Endometrial microvascular endothelial cells (primary cell): ENCODE measurements around the gene MPHOSPH10. TPM values are rescaled to one million over a fixed set of nuclear protein-coding genes. Genes with fewer than 3 reads are reported as not detected.
"Not testable (repeated sequence)": the region's sequence is repeated elsewhere in the genome, so short reads cannot be mapped to it uniquely, and the experiment has no call there.

Source experiments
- in situ Hi-C: cut with HindIII; loops from 2 replicates; pipeline ENCODE4 v1.10.0; 2017; ENCODE audit warnings: low sequenced_read_pairs, low pct_unique_long_range_greater_than_20kb; ENCODE audit errors: inconsistent ontology term
- total RNA-seq: library from RNA; depleted of rRNA; stranded (reverse); fragments of >200 nt; gene quantifications from one replicate; pipeline ENCODE4 v1.2.3, GENCODE V29; 2015; ENCODE audit errors: inconsistent ontology term

Gene MPHOSPH10
- total RNA-seq, 1 donor from 2014 or later, result 10.8 TPM

DNA sequence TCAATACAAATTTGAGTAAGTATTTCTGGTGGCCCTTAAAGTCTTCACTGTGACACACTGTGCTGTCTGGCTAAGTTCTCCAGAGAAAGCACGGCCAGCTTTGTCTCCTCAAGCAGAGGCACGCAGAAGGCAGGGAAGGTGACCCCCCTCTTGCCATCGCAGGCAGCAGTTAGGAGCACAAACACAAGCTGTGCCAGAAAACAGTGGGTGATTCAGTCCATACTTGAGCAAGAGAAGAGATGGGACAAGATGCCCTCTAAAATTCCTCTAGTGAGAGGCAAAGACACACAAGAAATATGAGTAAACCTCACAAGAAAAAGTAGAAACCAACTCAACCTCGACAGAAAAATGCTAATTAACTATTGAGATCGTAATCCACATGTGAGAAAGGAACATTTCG is 10.2 kb upstream of the MPHOSPH10 start:
- in situ Hi-C loops, result no loop called here

DNA sequence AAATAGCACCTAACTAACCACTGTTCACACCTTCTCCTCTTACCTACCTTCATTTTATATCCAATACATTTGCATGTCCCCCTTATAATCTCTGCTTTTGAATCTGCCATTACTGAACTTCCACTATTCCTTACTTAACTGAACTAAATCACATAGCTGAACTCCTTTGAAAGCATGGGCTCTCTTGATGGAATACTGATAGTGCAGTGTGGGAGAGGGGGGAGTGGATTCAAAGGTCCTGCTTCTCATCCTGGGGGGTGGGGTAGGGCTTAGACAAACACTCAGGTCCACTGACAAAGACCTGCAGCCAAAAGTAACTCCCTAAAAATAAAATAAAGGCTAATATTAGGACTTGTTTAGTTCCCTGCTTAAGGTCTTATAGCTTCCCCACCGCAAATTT is 9.0 kb upstream of the MPHOSPH10 start:
- in situ Hi-C loops, result no loop called here

DNA sequence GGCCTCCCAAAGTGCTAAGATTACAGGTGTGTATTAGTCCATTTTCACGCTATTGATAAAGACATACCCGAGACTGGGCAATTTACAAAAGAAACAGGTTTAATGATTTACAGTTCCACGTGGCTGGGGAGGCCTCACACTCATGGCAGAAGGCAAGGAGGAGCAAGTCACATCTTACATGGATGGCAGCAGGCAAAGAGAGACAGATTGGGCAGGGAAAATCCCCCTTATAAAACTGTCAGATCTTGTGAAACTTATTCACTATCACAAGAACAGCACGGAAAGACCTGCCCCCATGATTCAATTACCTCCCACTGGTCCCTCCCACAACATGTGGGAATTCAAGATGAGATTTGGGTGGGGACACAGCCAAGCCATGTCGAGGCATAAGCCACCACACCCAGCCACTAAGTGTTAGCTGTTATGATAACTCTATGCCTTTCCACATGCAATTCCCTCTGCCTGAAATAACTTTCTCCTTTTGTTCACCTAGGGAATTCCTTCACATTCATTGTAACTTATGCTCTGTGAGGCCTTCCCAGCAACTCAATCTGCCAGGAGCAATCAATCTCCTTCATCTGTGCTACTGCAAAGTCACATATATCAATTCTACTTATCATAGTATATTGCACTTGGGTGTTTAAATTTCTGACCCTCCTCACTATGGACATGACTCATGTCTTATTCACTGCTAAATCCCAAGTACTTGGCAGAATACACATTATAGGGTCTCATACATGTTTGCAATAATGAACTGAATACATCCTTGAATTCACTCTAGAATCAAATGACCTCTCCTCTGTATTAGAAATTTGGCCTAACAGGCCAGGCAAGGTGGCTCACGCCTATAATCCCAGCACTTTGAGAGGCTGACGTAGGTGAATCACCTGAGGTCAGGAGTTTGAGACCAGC is 7.8 kb upstream of the MPHOSPH10 start:
- in situ Hi-C loops, result no loop called here

DNA sequence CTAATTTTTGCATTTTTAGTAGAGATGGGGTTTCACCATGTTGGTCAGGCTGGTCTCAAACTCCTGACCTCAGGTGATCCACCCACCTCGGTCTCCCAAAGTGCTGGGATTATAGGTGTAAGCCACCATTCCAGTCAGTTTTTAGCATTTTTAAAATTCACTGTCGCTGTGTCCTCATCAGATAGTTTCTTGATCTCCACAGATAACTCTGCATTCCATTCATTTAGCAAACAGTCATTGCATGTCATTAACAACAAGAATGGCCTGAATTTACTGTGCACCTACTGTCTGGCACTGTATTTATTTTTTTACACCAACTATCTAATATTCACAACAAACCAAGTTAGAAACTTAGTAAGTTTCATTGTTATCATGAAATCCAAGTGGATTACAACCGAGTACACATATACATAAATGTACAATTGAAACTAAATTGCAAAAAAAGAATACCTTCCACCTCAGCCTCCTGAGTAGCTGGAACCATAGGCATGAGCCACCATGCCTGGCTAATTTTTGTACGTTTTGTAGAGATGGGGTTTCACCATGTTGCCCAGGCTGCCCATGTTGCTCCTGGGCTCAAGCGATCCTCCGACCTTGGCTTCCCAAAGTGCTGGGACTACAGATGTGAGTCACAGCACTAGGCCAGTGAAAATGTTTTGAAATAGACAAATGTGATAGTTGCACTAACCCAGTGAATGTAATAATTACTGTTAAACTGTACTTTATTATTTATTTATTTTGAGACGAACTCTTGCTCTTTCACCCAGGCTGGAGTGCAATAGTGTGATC is 4.7 kb upstream of the MPHOSPH10 start:
- in situ Hi-C loops, result no loop called here

DNA sequence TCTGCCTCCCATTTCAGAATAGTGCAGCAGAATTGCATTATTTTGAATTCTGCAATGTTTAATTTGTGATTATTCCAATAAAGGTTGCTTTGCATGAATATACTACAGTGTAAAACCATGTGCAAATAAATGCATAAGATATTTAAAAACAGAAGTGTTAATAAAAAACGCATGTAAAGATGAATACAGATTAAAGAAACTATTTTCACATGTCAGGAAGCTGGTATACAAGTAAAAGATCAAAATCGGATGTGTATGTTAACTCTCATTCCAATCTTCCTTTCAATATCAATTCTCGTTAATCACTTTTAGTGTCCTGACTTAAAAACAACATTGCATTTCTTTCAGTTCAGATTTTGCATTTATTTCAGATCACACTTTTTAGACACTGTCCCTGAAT is 3.5 kb upstream of the MPHOSPH10 start:
- in situ Hi-C loops, result no loop called here

DNA sequence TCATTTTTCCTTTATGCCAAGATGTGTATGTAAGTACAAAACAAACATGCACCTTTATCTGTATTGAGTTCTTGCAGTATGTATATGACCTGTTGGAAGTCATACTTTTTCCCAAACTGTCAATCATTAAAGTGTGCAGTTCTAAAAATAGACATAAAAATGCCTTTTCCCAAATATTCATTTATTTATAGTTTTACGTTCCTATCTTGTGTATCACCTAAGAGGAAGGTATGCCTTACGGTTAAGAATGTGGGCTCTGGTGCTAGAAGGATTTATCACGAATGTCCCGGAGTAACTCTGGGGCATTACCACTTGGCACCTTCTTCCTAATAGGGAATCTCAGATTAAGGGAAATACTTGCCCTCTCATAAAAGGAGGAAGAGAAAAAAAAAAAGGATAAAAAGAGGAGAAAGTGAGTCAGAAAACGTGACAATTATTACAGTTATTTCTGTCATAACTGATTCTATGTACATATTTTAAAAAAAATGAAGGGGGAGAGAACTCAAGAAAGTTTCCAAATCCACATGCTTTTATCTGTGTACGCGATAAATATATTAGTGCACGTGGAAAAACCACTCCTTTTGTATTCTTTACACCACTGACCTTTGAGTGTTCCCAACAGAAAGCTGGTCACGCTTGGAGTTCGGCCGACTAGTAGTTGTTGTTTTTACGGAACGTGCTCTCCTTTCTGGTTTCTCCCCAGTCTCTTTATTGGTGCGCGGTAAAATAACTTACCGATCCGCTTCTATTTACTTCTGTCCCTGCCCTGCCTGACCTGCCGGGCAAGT is 1.1 kb upstream of the MPHOSPH10 start:
- in situ Hi-C loops, result no loop called here

DNA sequence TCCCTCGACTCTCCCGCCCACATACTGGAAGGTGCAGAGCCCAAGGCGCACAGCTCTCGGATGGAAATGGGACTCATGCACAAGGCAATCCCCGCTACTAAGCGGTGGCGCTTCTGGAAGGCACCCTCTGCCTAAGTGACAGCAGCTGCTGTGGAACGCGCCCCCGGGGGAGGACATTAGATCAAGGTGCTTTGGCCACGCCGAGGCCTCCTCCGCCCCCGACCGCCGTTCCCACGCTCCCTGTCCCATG is 607 bp upstream of the MPHOSPH10 start:
- in situ Hi-C loops, result no loop called here

DNA sequence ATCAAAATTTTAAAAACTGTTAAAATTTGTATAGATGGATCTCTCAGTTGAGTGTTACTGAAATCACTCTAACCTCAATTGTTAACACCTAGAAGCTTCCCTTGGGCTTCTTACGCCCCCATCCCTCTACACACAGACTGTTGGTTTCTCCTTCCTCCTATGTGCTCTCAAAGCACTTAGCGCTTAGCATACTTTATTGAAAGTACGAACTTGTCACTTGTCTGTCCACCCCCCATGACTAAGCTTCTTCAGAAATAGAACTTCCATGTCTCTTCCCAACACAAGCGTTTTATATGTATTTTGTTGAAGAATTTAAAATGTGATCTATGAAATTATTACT is 441 bp downstream of the MPHOSPH10 start:
- in situ Hi-C loops, result no loop called here

DNA sequence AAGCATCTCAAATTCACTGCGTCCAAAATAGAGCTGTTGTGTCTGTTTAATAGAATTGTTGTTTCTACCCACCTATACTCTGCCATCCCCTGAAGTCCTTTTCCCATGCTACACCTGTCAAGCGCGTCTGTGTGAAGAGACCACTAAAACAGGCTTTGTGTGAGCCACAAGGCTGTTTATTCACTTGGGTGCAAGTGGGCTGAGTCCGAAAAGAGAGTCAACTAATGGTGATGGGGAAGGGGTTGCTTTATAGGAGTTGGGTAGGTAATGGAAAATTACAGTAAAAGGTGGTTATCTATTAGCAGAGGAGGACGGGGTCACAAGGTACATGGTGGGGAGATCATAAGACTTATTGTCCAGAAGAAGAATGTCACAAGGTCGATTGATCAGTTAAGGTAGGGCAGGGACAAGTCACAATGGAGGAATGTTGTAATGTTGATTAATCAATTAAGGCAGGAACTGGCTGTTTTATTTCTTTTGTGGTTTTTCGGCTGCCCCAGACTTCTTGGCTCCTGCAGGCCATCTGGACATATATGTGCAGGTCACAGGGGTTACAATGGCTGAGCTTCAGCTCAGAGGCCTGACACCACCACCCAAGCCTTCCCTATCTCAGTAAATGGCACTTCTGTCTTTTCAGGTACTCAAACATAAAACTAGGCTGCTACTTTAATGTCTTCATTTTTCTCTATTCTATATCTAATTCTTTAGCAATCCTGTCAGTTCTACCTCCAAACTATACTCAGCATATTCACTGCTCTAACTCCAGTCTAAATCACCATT is 1.1 kb downstream of the MPHOSPH10 start:
- in situ Hi-C loops, result not testable (repeated sequence)

DNA sequence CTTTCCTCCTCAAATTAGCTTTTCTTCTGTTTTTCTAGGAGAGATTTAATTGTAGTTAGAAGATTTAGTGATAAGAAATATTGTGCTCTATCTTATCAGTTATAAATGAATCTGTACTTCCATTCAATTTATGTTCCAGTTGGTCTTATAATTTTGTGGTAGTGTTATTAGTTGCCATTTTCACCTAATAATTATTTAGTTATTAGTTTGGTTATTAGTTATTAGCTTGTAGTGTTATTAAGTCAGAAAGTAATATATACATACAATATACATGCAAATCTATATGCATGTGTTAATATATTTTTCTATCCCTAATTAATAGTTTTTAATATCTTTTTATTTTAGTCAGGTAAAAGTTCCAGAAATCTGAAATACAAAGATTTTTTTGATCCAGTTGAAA is 3.2 kb downstream of the MPHOSPH10 start:
- in situ Hi-C loops, result no loop called here

DNA sequence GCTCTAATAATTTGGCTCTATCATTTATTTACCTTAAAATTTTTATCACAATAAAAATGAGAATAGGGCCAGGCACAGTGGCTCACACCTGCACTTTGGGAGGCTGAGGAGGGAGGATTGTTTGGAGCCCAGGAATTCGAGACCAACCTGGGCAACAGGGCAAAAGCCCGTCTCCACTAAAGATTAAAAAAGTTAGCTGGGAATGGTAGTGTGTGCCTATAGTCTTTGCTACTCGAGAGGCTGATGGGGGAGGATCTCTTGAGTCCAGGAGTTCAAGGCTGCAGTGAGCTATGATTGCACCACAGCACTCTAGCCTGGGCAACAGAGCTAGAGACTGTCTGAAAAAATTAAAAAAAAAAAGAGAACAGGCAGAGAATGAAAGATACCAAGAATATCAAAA is 5.7 kb downstream of the MPHOSPH10 start:
- in situ Hi-C loops, result no loop called here

DNA sequence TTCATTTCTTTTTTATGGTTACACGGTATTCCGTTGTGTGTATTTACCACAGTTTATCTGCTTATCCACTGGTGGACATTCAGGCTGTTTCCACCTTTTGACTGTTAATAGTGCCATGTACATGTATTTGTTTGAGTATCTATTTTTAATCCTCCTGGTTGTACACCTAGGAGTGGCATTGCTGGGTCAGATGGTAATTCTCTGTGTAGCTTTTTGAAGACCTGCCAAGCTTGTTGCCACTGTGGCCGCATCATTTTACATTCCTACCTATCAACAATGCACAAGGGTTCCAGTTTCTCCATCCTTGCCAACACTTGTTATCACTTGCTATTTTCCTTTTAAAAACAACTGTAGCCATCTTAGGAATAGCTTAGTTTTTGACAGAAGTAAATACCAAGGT is 13.3 kb downstream of the MPHOSPH10 start:
- in situ Hi-C loops, result no loop called here

DNA sequence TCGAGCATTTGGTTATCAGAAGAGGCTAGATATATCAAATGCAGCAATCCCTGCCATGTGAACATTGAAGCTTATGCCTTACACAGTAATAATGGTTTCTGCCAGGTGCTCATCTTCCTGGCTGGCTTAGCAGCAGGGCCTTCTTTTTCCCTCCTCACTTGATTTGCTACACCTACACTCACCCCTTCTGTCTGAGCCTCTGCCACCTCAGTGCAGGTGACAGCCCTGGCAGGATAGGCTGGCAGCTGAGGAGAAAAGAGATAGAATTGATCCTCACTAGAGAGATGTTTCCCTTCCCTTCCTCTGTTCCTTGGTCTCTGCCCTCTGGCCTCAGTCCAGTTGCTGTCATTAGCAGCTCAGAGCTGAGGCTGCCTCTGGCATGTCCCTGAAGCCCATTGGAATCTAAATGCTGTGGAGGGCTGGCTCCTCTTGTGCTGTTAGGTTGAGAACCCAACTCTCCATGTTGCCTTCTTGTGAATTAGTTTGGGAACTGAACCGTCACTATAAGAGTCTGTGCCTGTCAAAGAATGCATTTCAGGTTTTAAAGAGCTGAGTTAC is 18.2 kb downstream of the MPHOSPH10 start:
- in situ Hi-C loops, result no loop called here

DNA sequence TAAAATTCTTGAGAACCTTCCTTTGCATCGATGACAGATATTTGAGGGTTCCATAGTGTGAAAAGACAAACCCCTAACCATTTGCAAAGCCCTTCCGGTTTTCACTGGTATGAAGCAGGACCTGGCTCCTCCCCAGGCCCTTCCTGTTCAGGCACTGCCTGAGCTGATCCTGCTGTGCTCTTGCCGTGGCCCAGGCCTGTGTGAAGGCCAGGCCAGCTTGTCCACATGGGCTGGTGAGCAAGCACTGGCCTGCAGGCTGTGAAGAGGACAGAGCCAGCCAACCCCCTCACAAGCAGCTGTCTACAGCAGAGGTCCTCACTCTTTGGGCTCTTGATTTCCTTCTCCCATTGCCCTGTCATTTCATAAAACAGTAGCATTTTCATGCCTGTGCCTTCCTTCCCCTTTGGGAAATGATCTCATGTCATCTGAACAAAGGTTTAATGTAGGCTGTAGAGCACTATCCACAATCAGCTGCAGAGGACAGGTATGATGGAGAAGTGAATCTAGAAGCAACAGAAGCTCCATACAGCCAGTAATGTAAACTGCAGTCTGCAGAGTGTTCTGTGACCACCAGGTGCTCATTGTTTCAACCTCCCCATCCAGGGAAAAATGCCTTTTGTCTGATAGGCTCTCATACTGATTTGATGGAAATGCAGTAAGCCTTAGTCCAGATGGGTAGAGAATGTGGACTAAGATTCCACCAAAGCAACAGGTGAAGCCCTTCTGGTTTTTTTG is 19.8 kb downstream of the MPHOSPH10 start:
- in situ Hi-C loops, result no loop called here

DNA sequence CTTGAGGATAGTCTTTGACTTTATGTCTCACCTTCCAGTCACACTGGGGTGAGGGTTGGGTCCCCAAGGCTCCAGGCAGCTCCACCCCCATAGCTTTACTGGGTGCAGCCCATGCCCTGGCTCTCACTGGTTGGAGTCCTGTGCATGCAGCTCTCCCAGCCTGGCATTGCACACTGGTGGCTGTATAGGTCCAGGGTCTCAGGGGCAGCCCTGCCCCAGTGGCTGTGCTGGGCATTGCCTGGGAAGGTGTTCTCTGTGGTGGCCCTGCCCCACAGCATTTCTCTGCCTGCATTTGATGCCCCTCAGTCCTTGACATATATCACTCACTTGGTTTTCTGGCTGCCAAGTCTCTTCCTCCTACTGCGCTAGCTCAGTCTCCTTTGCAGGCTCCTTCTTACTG is 21.2 kb downstream of the MPHOSPH10 start:
- in situ Hi-C loops, result no loop called here

DNA sequence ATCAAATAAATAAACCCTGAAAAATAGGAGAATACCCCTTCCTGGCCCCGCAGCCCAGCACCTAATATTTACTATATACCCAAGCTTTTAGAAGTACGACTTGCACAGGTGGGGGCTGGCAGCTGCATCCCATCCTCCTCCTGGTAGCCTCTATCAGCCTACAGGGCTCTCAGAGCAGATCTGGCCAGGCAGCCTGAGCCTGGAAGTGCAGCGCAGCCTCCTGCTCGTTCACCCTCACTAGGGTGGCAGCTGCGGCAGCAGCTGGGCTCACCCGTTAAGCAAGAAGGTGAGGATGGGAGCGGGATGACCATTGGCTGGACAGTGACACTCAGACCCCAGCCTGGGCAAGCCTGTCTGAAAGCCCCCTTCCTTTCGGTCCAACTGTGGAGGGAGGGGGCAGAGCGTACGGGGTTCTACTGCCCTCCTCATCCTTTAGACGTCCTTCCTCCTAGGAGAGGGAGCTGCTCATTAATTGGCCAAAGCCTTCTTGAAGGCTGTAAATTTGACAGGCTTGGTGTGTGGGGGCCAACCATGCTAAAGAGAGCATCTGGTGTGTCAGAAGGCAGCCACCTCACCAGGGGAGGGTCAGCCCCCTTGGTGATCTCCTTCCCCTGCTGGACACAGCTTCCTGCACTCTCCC is 23.3 kb downstream of the MPHOSPH10 start:
- in situ Hi-C loops, result no loop called here

DNA sequence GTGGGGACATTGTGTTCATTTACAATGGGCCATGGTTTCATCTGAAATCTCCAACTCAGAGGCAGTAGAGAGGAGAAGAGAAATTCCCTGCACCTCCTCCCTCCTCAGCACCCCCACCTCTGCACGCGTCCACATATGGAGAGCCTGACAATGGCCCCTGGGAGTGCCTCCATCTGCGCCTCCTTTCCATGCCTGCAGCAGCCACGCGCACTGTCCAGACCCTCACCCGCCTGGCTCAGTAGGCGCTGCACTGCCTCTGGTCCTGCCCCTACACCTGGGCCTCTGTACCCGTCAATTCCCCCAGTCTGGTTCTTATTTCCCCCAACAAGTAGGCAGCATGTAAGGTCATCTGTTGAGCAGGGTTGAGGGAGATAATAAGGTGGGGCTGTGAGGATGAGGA is 23.8 kb downstream of the MPHOSPH10 start:
- in situ Hi-C loops, result no loop called here

DNA sequence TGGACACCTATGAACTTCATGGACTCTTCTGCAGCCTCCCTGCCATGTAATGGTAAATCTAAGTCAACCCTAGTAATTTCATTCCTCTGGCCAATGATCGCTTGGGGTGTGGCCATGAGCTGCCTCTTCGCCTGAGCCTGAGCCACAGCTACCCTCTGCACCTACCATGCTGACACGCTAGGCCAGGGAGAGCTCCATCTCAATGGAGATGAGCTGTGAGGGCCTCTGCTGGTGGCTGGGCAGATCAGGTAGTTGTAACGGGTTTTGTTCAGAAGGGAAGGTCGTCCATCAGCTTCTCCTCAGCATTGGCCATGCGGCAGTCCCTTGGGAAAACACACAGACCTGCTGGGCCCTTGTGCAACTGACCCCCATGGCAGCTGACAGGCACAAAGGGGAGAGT is 24.4 kb downstream of the MPHOSPH10 start:
- in situ Hi-C loops, result no loop called here
